ENCODE results near the gene TRAF7. TPM values are rescaled to one million over a fixed set of nuclear protein-coding genes. Genes with fewer than 3 reads are reported as not detected.
"Not testable (repeated sequence)": the region's sequence is repeated elsewhere in the genome, so short reads cannot be mapped to it uniquely, and the experiment has no call there.

TRAF7 gene
- total RNA-seq, 1 donor: 56.1 TPM

GRCh38 chr16:2126161-2126743 is 29.3 kb upstream of the TRAF7 start:
- not testable (repeated sequence) for H2AFZ ChIP-seq (ENCODE audit: low read length); H3K27me3 ChIP-seq (ENCODE audit: insufficient read depth, low read length); H3K9me3 ChIP-seq (ENCODE audit: low read depth, low read length); DNase-seq (ENCODE audit: insufficient read length, low spot score, missing footprints); H3K36me3 ChIP-seq (ENCODE audit: insufficient read depth, low read length); H3K4me3 ChIP-seq (ENCODE audit: insufficient read depth, low read length)
- peaks cover 69% of the 10 kb centered on the region for H3K79me2 ChIP-seq (ENCODE audit: insufficient read depth, low read length)
- peaks cover 22% of the 10 kb centered on the region for H4K20me1 ChIP-seq (ENCODE audit: insufficient read depth, low read length)
- H3K4me1 ChIP-seq (ENCODE audit: insufficient read depth, low read length): peaks cover 41% of the 10 kb centered on the region
- H3K4me2 ChIP-seq (ENCODE audit: insufficient read depth, low read length): peak overlapping the region; percentile 13
- peak overlapping the region; percentile 70 for H3K27ac ChIP-seq (ENCODE audit: low read depth, low read length)

GRCh38 chr16:2126928-2127556 is 28.5 kb upstream of the TRAF7 start:
- not testable (repeated sequence) for H3K9me3 ChIP-seq (ENCODE audit: low read depth, low read length); H3K27me3 ChIP-seq (ENCODE audit: insufficient read depth, low read length); H3K4me3 ChIP-seq (ENCODE audit: insufficient read depth, low read length); H3K36me3 ChIP-seq (ENCODE audit: insufficient read depth, low read length); H2AFZ ChIP-seq (ENCODE audit: low read length); DNase-seq (ENCODE audit: insufficient read length, low spot score, missing footprints)
- peaks cover 36% of the 10 kb centered on the region for H3K4me1 ChIP-seq (ENCODE audit: insufficient read depth, low read length)
- H3K4me2 ChIP-seq (ENCODE audit: insufficient read depth, low read length): peak overlapping the region; percentile 13
- peaks cover 67% of the 10 kb centered on the region for H3K79me2 ChIP-seq (ENCODE audit: insufficient read depth, low read length)
- H3K27ac ChIP-seq (ENCODE audit: low read depth, low read length): peak overlapping the region; percentile 51
- peaks cover 17% of the 10 kb centered on the region for H4K20me1 ChIP-seq (ENCODE audit: insufficient read depth, low read length)

- not testable (repeated sequence) for H3K9me3 ChIP-seq (ENCODE audit: low read depth, low read length); H3K4me3 ChIP-seq (ENCODE audit: insufficient read depth, low read length); H3K27ac ChIP-seq (ENCODE audit: low read depth, low read length); DNase-seq (ENCODE audit: insufficient read length, low spot score, missing footprints); H3K27me3 ChIP-seq (ENCODE audit: insufficient read depth, low read length); H2AFZ ChIP-seq (ENCODE audit: low read length); H3K36me3 ChIP-seq (ENCODE audit: insufficient read depth, low read length)
- H3K4me2 ChIP-seq (ENCODE audit: insufficient read depth, low read length): peak overlapping the region; percentile 55
- peaks cover 60% of the 10 kb centered on the region for H3K79me2 ChIP-seq (ENCODE audit: insufficient read depth, low read length)
- H3K4me1 ChIP-seq (ENCODE audit: insufficient read depth, low read length): peaks cover 36% of the 10 kb centered on the region
- H4K20me1 ChIP-seq (ENCODE audit: insufficient read depth, low read length): peaks cover 14% of the 10 kb centered on the region
Measured at GRCh38 chr16:2127630-2128280, 27.8 kb upstream of the TRAF7 start.

- Histone ChIP-seq H3K4me1 (ENCODE audit: insufficient read depth, low read length) (peaks cover 36% of the 10 kb centered on the region), H3K79me2 (ENCODE audit: insufficient read depth, low read length) (peaks cover 59% of the 10 kb centered on the region), H4K20me1 (ENCODE audit: insufficient read depth, low read length) (peaks cover 14% of the 10 kb centered on the region)
- not testable (repeated sequence) for H3K36me3 ChIP-seq (ENCODE audit: insufficient read depth, low read length); H3K27ac ChIP-seq (ENCODE audit: low read depth, low read length); H2AFZ ChIP-seq (ENCODE audit: low read length); H3K9me3 ChIP-seq (ENCODE audit: low read depth, low read length); DNase-seq (ENCODE audit: insufficient read length, low spot score, missing footprints); H3K4me3 ChIP-seq (ENCODE audit: insufficient read depth, low read length); H3K27me3 ChIP-seq (ENCODE audit: insufficient read depth, low read length); H3K4me2 ChIP-seq (ENCODE audit: insufficient read depth, low read length)
Measured at GRCh38 chr16:2129251-2129650, 26.3 kb upstream of the TRAF7 start.

- not testable (repeated sequence) for DNase-seq (ENCODE audit: insufficient read length, low spot score, missing footprints)
Measured at GRCh38 chr16:2129890-2130447, 25.6 kb upstream of the TRAF7 start.

GRCh38 chr16:2133797-2134196 is 21.8 kb upstream of the TRAF7 start:
- Histone ChIP-seq H3K79me2 (ENCODE audit: insufficient read depth, low read length) (peaks cover 26% of the 10 kb centered on the region), H3K4me3 (ENCODE audit: insufficient read depth, low read length) (peak overlapping the region; percentile 25)
- DNase-seq (ENCODE audit: insufficient read length, low spot score, missing footprints); H2AFZ ChIP-seq (ENCODE audit: low read length); H3K9me3 ChIP-seq (ENCODE audit: low read depth, low read length); H3K27me3 ChIP-seq (ENCODE audit: insufficient read depth, low read length); H3K4me1 ChIP-seq (ENCODE audit: insufficient read depth, low read length); H4K20me1 ChIP-seq (ENCODE audit: insufficient read depth, low read length); H3K27ac ChIP-seq (ENCODE audit: low read depth, low read length); H3K36me3 ChIP-seq (ENCODE audit: insufficient read depth, low read length); H3K4me2 ChIP-seq (ENCODE audit: insufficient read depth, low read length): not testable (repeated sequence)

More at GRCh38 chr16:2129890-2130447, 25.6 kb upstream of the TRAF7 start:
- not testable (repeated sequence) for H3K9me3 ChIP-seq (ENCODE audit: low read depth, low read length); H3K4me2 ChIP-seq (ENCODE audit: insufficient read depth, low read length); H3K36me3 ChIP-seq (ENCODE audit: insufficient read depth, low read length); H3K27ac ChIP-seq (ENCODE audit: low read depth, low read length); H3K27me3 ChIP-seq (ENCODE audit: insufficient read depth, low read length); H2AFZ ChIP-seq (ENCODE audit: low read length); H3K4me3 ChIP-seq (ENCODE audit: insufficient read depth, low read length)
- Histone ChIP-seq H4K20me1 (ENCODE audit: insufficient read depth, low read length) (peaks cover 14% of the 10 kb centered on the region), H3K4me1 (ENCODE audit: insufficient read depth, low read length) (peaks cover 29% of the 10 kb centered on the region), H3K79me2 (ENCODE audit: insufficient read depth, low read length) (peaks cover 52% of the 10 kb centered on the region)

- H3K4me3 ChIP-seq (ENCODE audit: insufficient read depth, low read length): peak overlapping the region; percentile 70
- DNase-seq (ENCODE audit: insufficient read length, low spot score, missing footprints); H3K27me3 ChIP-seq (ENCODE audit: insufficient read depth, low read length); H3K9me3 ChIP-seq (ENCODE audit: low read depth, low read length); H2AFZ ChIP-seq (ENCODE audit: low read length); H3K4me2 ChIP-seq (ENCODE audit: insufficient read depth, low read length); H3K4me1 ChIP-seq (ENCODE audit: insufficient read depth, low read length); H3K27ac ChIP-seq (ENCODE audit: low read depth, low read length); H3K36me3 ChIP-seq (ENCODE audit: insufficient read depth, low read length); H4K20me1 ChIP-seq (ENCODE audit: insufficient read depth, low read length): not testable (repeated sequence)
- H3K79me2 ChIP-seq (ENCODE audit: insufficient read depth, low read length): peaks cover 23% of the 10 kb centered on the region
Measured at GRCh38 chr16:2135071-2135470, 20.5 kb upstream of the TRAF7 start.

- not testable (repeated sequence) for H3K27me3 ChIP-seq (ENCODE audit: insufficient read depth, low read length); H3K9me3 ChIP-seq (ENCODE audit: low read depth, low read length); H3K4me1 ChIP-seq (ENCODE audit: insufficient read depth, low read length); H4K20me1 ChIP-seq (ENCODE audit: insufficient read depth, low read length); H3K36me3 ChIP-seq (ENCODE audit: insufficient read depth, low read length); H3K27ac ChIP-seq (ENCODE audit: low read depth, low read length)
- Histone ChIP-seq H3K79me2 (ENCODE audit: insufficient read depth, low read length) (peaks cover 14% of the 10 kb centered on the region), H3K4me2 (ENCODE audit: insufficient read depth, low read length) (peak within 1 kb of the TSS; percentile 70), H2AFZ (ENCODE audit: low read length) (peak within 1 kb of the TSS; percentile 62), H3K4me3 (ENCODE audit: insufficient read depth, low read length) (peak within 1 kb of the TSS; percentile 70)
- DNase-seq (ENCODE audit: insufficient read length, low spot score, missing footprints): peak; percentile 92
Measured at GRCh38 chr16:2135770-2136490, 19.7 kb upstream of the TRAF7 start, which contains the start of gene PKD1. Gene PKD1, minus strand, starts transcription at chr16:2135898. Its CDS starts 209 bp downstream, at chr16:2135689.

All from osteoblast (primary cell).